Parathyroid adenoma (tissue), 2 donors: Measurements from ENCODE around the gene HOXB9.

Experiments used
- H2AFZ ChIP-seq: fragments of 300-600 bp; sonication (generic); one replicate; pipeline ENCODE4 v1.7.0; 2017; ENCODE audit warnings: antibody characterized with exemption, mild to moderate bottlenecking
- H3K27ac ChIP-seq: fragments of 300-600 bp; sonication (generic); one replicate; pipeline ENCODE4 v1.7.0; 2017
- H3K27me3 ChIP-seq: fragments of 300-600 bp; sonication (generic); one replicate; pipeline ENCODE4 v1.7.0; 2017; ENCODE audit warnings: low read length; ENCODE audit not compliant: control insufficient read depth, insufficient read depth
- H3K36me3 ChIP-seq: fragments of 300-600 bp; sonication (generic); one replicate; pipeline ENCODE4 v1.7.0; 2017; ENCODE audit warnings: low read length; ENCODE audit not compliant: control insufficient read depth, insufficient read depth
- H3K4me1 ChIP-seq: fragments of 300-600 bp; sonication (generic); one replicate; pipeline ENCODE4 v1.7.0; 2017; ENCODE audit warnings: control low read depth
- H3K4me2 ChIP-seq: fragments of 300-600 bp; sonication (generic); one replicate; pipeline ENCODE4 v1.7.0; 2017; ENCODE audit warnings: low read length
- H3K4me3 ChIP-seq: fragments of 300-600 bp; sonication (generic); one replicate; pipeline ENCODE4 v1.7.0; 2017; ENCODE audit warnings: low read depth, low read length
- H3K79me2 ChIP-seq: fragments of 300-600 bp; sonication (generic); one replicate; pipeline ENCODE4 v1.7.0; 2017; ENCODE audit warnings: control low read depth
- H3K9ac ChIP-seq: fragments of 300-600 bp; sonication (generic); one replicate; pipeline ENCODE4 v1.7.0; 2017; ENCODE audit warnings: mild to moderate bottlenecking
- H3K9me3 ChIP-seq: fragments of 300-600 bp; sonication (generic); one replicate; pipeline ENCODE4 v1.7.0; 2017; ENCODE audit warnings: low read length; ENCODE audit not compliant: control insufficient read depth
- TF ChIP-seq, protein P1 (sequence below): fragments of 300-600 bp; sonication (generic); IDR thresholded peaks from one replicate; pipeline ENCODE4 v1.7.0; 2017; ENCODE audit warnings: antibody characterized with exemption, mild to moderate bottlenecking
- donor health status: primary hyperparathyroidism.

The HOXB9 gene

GRCh38 chr17:48608494-48608834 is 17.7 kb downstream of the HOXB9 start:
- Histone ChIP-seq H3K27ac (no peak overlapping the region), H3K4me3 (no peak overlapping the region), H3K4me1 (no peaks in the 10 kb centered on the region), H3K9ac (no peak overlapping the region), H3K79me2 (no peaks in the 10 kb centered on the region), H3K9me3 (no peaks in the 10 kb centered on the region), H3K36me3 (no peaks in the 10 kb centered on the region), H3K27me3 (peaks cover 48% of the 10 kb centered on the region), H2AFZ (no peak overlapping the region), H3K4me2 (no peak overlapping the region)
- TF ChIP-seq, protein P1, sequence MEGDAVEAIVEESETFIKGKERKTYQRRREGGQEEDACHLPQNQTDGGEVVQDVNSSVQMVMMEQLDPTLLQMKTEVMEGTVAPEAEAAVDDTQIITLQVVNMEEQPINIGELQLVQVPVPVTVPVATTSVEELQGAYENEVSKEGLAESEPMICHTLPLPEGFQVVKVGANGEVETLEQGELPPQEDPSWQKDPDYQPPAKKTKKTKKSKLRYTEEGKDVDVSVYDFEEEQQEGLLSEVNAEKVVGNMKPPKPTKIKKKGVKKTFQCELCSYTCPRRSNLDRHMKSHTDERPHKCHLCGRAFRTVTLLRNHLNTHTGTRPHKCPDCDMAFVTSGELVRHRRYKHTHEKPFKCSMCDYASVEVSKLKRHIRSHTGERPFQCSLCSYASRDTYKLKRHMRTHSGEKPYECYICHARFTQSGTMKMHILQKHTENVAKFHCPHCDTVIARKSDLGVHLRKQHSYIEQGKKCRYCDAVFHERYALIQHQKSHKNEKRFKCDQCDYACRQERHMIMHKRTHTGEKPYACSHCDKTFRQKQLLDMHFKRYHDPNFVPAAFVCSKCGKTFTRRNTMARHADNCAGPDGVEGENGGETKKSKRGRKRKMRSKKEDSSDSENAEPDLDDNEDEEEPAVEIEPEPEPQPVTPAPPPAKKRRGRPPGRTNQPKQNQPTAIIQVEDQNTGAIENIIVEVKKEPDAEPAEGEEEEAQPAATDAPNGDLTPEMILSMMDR, result no peak

GRCh38 chr17:48606892-48607614 is 19.1 kb downstream of the HOXB9 start:
- H3K27me3 ChIP-seq, result peaks cover 48% of the 10 kb centered on the region
- no peaks in the 10 kb centered on the region for H3K9me3 ChIP-seq
- no peaks in the 10 kb centered on the region for H3K79me2 ChIP-seq
- H3K4me1 ChIP-seq, result no peaks in the 10 kb centered on the region
- no peak overlapping the region for H3K4me2 ChIP-seq
- no peak overlapping the region for H2AFZ ChIP-seq
- no peak overlapping the region for H3K9ac ChIP-seq
- TF ChIP-seq, protein P1, result no peak
- no peak overlapping the region for H3K27ac ChIP-seq
- H3K36me3 ChIP-seq, result no peaks in the 10 kb centered on the region
- no peak overlapping the region for H3K4me3 ChIP-seq

- H3K9ac ChIP-seq, result no peak overlapping the region
- TF ChIP-seq, protein P1, result no peak
Measured at GRCh38 chr17:48605991-48606891, 19.9 kb downstream of the HOXB9 start.

GRCh38 chr17:48605409-48605919 is 20.7 kb downstream of the HOXB9 start:
- Histone ChIP-seq H3K4me2 (no peak overlapping the region), H3K9ac (no peak overlapping the region), H3K9me3 (no peaks in the 10 kb centered on the region), H3K4me1 (no peaks in the 10 kb centered on the region), H3K4me3 (no peak overlapping the region), H2AFZ (no peak overlapping the region), H3K27me3 (peaks cover 48% of the 10 kb centered on the region), H3K36me3 (no peaks in the 10 kb centered on the region), H3K79me2 (no peaks in the 10 kb centered on the region), H3K27ac (no peak overlapping the region)
- TF ChIP-seq, protein P1, result no peak

More at GRCh38 chr17:48605991-48606891, 19.9 kb downstream of the HOXB9 start:
- H3K4me3 ChIP-seq, result no peak overlapping the region
- no peaks in the 10 kb centered on the region for H3K4me1 ChIP-seq
- H3K79me2 ChIP-seq, result no peaks in the 10 kb centered on the region
- H3K36me3 ChIP-seq, result no peaks in the 10 kb centered on the region
- peaks cover 48% of the 10 kb centered on the region for H3K27me3 ChIP-seq
- no peak overlapping the region for H3K27ac ChIP-seq
- H3K9me3 ChIP-seq, result no peaks in the 10 kb centered on the region
- no peak overlapping the region for H2AFZ ChIP-seq
- H3K4me2 ChIP-seq, result no peak overlapping the region
